Endothelial cell of umbilical vein (primary cell): Measurements from ENCODE around the gene LSM2.

ENCODE experiments used
- EZH2 ChIP-seq: IDR thresholded peaks from 2 replicates; pipeline ENCODE4 v1.6.1; 2012; ENCODE audit warnings: borderline replicate concordance, low read depth, mild to moderate bottlenecking, moderate library complexity, low read length, inconsistent platforms; ENCODE audit not compliant: severe bottlenecking
- FOS ChIP-seq: IDR thresholded peaks from 2 replicates; pipeline ENCODE4 v1.6.1; 2011; ENCODE audit warnings: mild to moderate bottlenecking, low read length, moderate library complexity, borderline replicate concordance; ENCODE audit not compliant: insufficient read depth
- JUN ChIP-seq: IDR thresholded peaks from 2 replicates; pipeline ENCODE4 v1.6.1; 2011; ENCODE audit warnings: borderline replicate concordance, low read depth; ENCODE audit not compliant: insufficient read length, insufficient read depth
- MAX ChIP-seq: IDR thresholded peaks from 2 replicates; pipeline ENCODE4 v1.6.1; 2011; ENCODE audit not compliant: insufficient read depth, insufficient read length
- MYC ChIP-seq: IDR thresholded peaks from one replicate; pipeline ENCODE4 v1.6.1; 2011; ENCODE audit warnings: mild to moderate bottlenecking, low read depth, low read length
- POLR2A ChIP-seq: IDR thresholded peaks from 2 replicates; pipeline ENCODE4 v1.6.1; 2012; ENCODE audit warnings: low read depth, mild to moderate bottlenecking, control low read depth, low read length
- POLR2AphosphoS5 ChIP-seq: IDR thresholded peaks from 2 replicates; pipeline ENCODE4 v1.6.1; 2012; ENCODE audit warnings: low read depth, mild to moderate bottlenecking, control low read depth, low read length, moderate library complexity; ENCODE audit not compliant: insufficient read depth
- TF ChIP-seq, protein P1 (sequence below), 2 donors: IDR thresholded peaks; 1 replicate in 1 of 2; 2 replicates in 1 of 2; pipeline ENCODE4 v1.5.1; 2011; ENCODE audit warnings: low read length in 2 of 2, mild to moderate bottlenecking in 2 of 2, moderate library complexity in 2 of 2, control low read depth in 1 of 2, inconsistent platforms in 1 of 2, low read depth in 1 of 2; ENCODE audit not compliant: insufficient read depth in 1 of 2; ENCODE audit errors: extremely low read depth in 1 of 2

- TF ChIP-seq, protein P1, sequence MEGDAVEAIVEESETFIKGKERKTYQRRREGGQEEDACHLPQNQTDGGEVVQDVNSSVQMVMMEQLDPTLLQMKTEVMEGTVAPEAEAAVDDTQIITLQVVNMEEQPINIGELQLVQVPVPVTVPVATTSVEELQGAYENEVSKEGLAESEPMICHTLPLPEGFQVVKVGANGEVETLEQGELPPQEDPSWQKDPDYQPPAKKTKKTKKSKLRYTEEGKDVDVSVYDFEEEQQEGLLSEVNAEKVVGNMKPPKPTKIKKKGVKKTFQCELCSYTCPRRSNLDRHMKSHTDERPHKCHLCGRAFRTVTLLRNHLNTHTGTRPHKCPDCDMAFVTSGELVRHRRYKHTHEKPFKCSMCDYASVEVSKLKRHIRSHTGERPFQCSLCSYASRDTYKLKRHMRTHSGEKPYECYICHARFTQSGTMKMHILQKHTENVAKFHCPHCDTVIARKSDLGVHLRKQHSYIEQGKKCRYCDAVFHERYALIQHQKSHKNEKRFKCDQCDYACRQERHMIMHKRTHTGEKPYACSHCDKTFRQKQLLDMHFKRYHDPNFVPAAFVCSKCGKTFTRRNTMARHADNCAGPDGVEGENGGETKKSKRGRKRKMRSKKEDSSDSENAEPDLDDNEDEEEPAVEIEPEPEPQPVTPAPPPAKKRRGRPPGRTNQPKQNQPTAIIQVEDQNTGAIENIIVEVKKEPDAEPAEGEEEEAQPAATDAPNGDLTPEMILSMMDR (IDR thresholded peaks at IDR 0.05; ENCODE audit: extremely low read depth in 1 of 2, insufficient read depth in 1 of 2, low read depth in 1 of 2, low read length in 2 of 2) = no peak
- TF ChIP-seq POLR2A = no peak
- no peak for TF ChIP-seq FOS
- TF ChIP-seq MYC = no peak
- TF ChIP-seq EZH2 = no peak
- TF ChIP-seq POLR2AphosphoS5 = no peak
- TF ChIP-seq MAX = no peak
- TF ChIP-seq JUN = no peak
Measured at GRCh38 chr6:31758281-31758680, 48.5 kb downstream of the LSM2 start.
